Activated CD8-positive, alpha-beta memory T cell treated with anti-CD3 and anti-CD28 coated beads, Interleukin-2, amount 50 U/mL, for 1 hour (primary cell): ENCODE results near the gene RBM15.

Source experiments
- DNase-seq: peaks from one replicate; pipeline ENCODE4 v3.0.0-alpha.2; 2020; ENCODE audit errors: extremely low read depth

RBM15 gene

GRCh38 chr1:110321045-110321444, 18.1 kb upstream of the RBM15 start:
- no peak for DNase-seq

- DNase-seq, result no peak
Measured at GRCh38 chr1:110321846-110322245, 17.3 kb upstream of the RBM15 start.

- DNase-seq, result no peak
Measured at GRCh38 chr1:110324667-110325066, 14.5 kb upstream of the RBM15 start.

- no peak for DNase-seq
Measured at GRCh38 chr1:110326826-110327225, 12.4 kb upstream of the RBM15 start.

- DNase-seq, result no peak
Measured at GRCh38 chr1:110328274-110328673, 10.9 kb upstream of the RBM15 start.

- DNase-seq, result no peak
Measured at GRCh38 chr1:110328700-110329099, 10.5 kb upstream of the RBM15 start.

GRCh38 chr1:110335265-110335664, 3.9 kb upstream of the RBM15 start:
- no peak for DNase-seq

- DNase-seq, result no peak
Measured at GRCh38 chr1:110336300-110337039, 2.7 kb upstream of the RBM15 start.

GRCh38 chr1:110337704-110338308, 1.4 kb upstream of the RBM15 start:
- no peak for DNase-seq

- peak; percentile 94 for DNase-seq
Measured at GRCh38 chr1:110338309-110338885, 780 bp upstream of the RBM15 start.

- no peak for DNase-seq
Measured at GRCh38 chr1:110339407-110340206, 430 bp downstream of the RBM15 start.

GRCh38 chr1:110340207-110340468, 961 bp downstream of the RBM15 start:
- no peak for DNase-seq

GRCh38 chr1:110341146-110341871, 2.1 kb downstream of the RBM15 start:
- no peak for DNase-seq

GRCh38 chr1:110341872-110342331, 2.7 kb downstream of the RBM15 start:
- DNase-seq, result no peak

- DNase-seq, result no peak
Measured at GRCh38 chr1:110343249-110343648, 4.1 kb downstream of the RBM15 start.

GRCh38 chr1:110344152-110344551, 5.0 kb downstream of the RBM15 start:
- no peak for DNase-seq

- DNase-seq, result no peak
Measured at GRCh38 chr1:110345480-110345879, 6.3 kb downstream of the RBM15 start.

- no peak for DNase-seq
Measured at GRCh38 chr1:110346690-110347089, 7.5 kb downstream of the RBM15 start.

GRCh38 chr1:110347182-110347893, 8.2 kb downstream of the RBM15 start:
- no peak for DNase-seq

GRCh38 chr1:110348050-110348449, 8.9 kb downstream of the RBM15 start:
- no peak for DNase-seq

- DNase-seq, result no peak
Measured at GRCh38 chr1:110348771-110349170, 9.6 kb downstream of the RBM15 start.
